Skeletal muscle cell (primary cell): ENCODE data around the gene TEX9.
"Not testable (repeated sequence)": the region's sequence is repeated elsewhere in the genome, so short reads cannot be mapped to it uniquely, and the experiment has no call there.

Experiments
- DNase-seq: peaks from one replicate; pipeline ENCODE4 v3.0.0-alpha.2; 2010; ENCODE audit warnings: low read depth
- H3K4me3 ChIP-seq: 2 replicates; pipeline ENCODE4 v1.5.1; 2011; ENCODE audit warnings: low read depth, mild to moderate bottlenecking, control low read depth, low read length, moderate library complexity

TEX9 gene

DNA sequence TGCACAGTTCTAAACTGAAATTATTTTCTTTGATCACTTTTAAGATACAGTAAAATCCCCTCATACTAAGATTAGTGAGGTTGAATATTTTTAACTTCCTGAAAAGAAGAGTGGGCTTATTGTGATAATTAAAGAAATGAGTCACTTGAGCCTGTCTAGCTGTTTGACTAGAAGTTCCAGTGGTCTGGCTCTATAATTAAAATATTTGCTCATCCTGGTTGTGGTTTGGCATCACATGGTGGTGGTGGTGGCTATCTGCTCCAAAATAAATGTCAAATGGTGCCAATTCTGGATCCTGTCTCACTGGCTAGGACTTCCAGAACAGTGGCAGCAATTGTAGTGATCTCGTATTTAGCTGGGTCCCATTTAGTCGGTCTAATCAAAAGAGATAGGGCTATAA lies 8.6 kb upstream of the TEX9 start:
- no peak for DNase-seq
- no peak overlapping the region for H3K4me3 ChIP-seq

- no peak overlapping the region for H3K4me3 ChIP-seq
- DNase-seq: no peak
These were observed 6.6 kb upstream of the TEX9 start for GRCh38 chr15:56358604-56359003.

DNA sequence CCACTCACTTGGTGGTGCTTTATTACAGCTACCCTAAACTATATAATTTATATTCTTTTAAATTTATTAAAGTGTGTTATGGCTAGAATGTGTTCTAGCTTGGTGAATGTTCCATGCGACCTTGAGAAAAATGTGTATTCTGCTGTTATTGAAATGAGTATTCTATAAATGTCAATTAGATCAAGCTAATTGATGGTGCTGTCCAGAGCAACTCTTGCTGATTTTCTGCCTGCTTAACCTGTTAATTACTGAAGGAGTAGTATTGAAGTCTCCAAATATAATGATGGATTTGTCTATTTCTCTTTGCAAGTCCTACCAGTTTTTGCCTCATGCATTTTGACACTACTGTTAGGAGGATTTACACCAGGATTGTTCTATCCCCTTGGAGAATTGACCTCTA lies 3.2 kb upstream of the TEX9 start:
- H3K4me3 ChIP-seq: no peak overlapping the region

GRCh38 chr15:56366211-56366610 lies 985 bp downstream of the TEX9 start:
- no peak for DNase-seq
- H3K4me3 ChIP-seq: peak overlapping the region; percentile 90

More for the DNA sequence above, 3.2 kb upstream of the TEX9 start:
- no peak for DNase-seq

GRCh38 chr15:56367156-56367555 lies 1.9 kb downstream of the TEX9 start:
- no peak overlapping the region for H3K4me3 ChIP-seq
- DNase-seq: no peak

DNA sequence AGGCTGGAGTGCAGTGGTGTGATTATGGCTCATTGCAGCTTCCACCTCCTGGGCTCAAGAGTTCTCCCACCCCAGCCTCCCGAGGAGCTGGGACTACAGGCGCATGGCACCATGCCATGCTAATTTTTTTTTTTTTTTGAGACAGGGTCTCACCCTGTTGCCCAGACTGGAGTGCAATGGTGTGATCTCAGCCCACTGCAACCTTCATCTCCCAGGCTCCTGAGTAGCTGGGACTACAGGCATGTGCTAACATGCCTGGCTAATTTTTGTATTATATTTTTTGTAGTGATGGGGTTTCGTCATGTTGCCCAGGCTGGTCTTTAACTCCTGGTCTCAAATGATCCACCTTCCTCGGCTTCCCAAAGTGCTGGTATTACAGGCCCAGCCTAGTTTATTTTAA lies 4.0 kb downstream of the TEX9 start:
- H3K4me3 ChIP-seq: no peak overlapping the region
- no peak for DNase-seq

GRCh38 chr15:56371495-56372147 lies 6.4 kb downstream of the TEX9 start:
- H3K4me3 ChIP-seq: no peak overlapping the region
- DNase-seq: no peak

- not testable (repeated sequence) for H3K4me3 ChIP-seq, DNase-seq
These were observed 9.5 kb downstream of the TEX9 start for GRCh38 chr15:56374693-56375092.

- not testable (repeated sequence) for DNase-seq, H3K4me3 ChIP-seq
These were observed 12.6 kb downstream of the TEX9 start for GRCh38 chr15:56377822-56378221.

GRCh38 chr15:56383010-56383409 lies 17.8 kb downstream of the TEX9 start:
- no peak for DNase-seq
- H3K4me3 ChIP-seq: no peak overlapping the region

GRCh38 chr15:56385908-56386307 lies 20.7 kb downstream of the TEX9 start:
- no peak overlapping the region for H3K4me3 ChIP-seq
- no peak for DNase-seq

GRCh38 chr15:56390739-56391267 lies 25.6 kb downstream of the TEX9 start:
- H3K4me3 ChIP-seq: no peak overlapping the region
- DNase-seq: peak; percentile 1

GRCh38 chr15:56393277-56393676 lies 28.1 kb downstream of the TEX9 start:
- no peak overlapping the region for H3K4me3 ChIP-seq
- no peak for DNase-seq

GRCh38 chr15:56394909-56395308 lies 29.7 kb downstream of the TEX9 start:
- H3K4me3 ChIP-seq: no peak overlapping the region
- DNase-seq: no peak

DNA sequence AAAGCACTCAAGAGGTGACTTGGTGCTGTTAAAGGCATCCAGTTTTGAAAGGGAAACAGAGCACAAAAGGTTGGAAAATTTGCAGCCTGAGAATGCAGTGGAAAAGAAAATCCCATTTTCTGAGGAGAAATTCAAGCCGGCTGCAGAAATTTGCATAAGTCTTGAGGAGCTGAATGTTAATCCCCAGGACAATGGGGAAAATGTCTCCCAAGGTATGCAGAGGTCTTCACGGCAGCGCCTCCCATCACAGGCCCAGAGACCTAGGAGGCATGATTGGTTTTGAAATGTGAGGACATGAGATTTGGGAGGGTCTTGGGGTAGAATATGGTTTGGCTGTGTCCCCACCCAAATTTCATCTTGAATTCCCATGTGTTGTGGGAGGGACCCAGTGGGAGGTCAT lies 32.1 kb downstream of the TEX9 start:
- DNase-seq, H3K4me3 ChIP-seq: not testable (repeated sequence)

DNA sequence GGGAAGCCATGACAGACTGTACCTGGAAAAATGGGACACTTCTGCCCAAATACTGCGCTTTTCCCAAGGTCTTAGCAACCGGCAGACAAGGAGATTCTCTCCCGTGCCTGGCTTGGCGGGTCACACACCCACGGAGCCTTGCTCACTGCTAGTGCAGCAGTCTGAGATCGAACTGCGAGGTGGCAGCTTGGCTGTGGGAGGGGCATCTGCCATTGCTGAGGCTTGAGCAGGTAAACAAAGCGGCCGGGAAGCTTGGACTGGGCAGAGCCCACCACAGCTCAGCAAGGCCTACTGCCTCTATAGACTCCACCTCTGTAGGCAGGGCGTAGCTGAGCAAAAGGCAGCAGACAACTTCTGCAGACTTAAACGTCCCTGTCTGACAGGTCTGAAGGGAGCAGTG lies 34.0 kb downstream of the TEX9 start:
- not testable (repeated sequence) for DNase-seq, H3K4me3 ChIP-seq

DNA sequence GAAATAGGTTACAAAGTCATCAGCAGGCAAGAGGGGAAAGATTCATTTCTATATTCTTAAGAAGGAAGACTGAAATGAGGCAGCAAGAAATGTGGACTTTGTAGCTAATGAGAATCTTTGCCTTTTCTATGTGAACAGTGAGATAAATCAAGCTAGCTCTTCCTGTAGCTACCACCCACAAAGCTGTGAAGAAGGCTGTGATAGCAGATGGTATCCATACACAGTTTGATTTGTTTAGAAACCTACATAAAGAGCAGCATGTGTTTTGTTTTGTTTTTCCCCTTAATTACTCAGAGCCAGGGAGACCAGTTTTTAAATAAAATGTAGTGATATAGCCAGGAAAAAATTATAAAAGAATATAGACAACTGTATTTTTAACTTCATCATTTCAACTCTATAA lies 45.5 kb downstream of the TEX9 start:
- DNase-seq: no peak
- H3K4me3 ChIP-seq: no peak overlapping the region

DNA sequence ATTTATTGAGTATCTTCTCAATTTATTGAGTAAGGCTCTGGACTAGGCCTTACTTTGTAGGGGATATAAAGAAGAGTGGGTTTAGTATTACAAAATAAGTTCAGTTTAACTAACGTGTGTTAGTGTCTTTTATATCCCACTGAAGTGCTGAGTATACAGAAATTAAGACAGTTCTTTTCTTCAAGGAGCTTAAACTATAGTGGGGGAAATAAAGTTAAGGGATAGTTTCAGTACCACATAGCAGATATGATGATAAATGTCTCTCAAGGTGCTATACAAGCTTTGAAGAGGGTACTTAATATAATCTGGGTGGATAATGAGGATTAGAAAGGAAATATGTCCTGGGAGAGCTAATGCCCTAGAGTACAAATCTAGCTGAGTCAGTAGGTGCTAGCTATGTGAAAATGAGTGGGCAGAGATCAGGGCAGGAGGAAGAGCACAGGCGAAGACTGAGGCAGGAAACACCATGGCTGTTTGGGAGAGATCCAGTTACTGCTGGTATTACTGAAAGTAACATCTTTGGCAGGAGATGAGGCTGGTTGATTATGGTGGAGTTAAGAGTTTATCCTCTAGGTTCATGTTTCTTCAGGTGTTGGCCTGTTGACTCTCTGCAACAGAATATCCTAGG lies 46.0 kb downstream of the TEX9 start:
- no peak overlapping the region for H3K4me3 ChIP-seq
- DNase-seq: peak; percentile 4

- not testable (repeated sequence) for H3K4me3 ChIP-seq, DNase-seq
These were observed 48.0 kb downstream of the TEX9 start for GRCh38 chr15:56413114-56413733.

DNA sequence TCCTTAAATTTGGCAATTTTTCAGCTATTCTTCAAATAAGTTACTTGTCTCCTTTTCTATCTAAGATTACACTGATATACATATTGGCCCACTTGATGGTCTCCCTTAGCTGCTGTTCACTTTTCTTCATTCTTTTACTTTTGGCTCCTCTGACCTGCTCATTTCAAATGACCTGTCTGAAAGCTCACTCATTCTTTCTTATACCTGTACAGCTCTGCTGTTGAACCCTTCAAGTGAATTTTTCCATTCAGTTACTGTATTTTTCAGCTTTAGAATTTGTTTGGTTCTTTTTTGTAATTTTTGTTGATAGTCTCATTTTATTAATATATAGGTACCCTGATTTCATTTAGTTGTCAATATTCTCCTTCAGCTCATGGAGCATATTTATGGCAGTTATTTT lies 60.0 kb downstream of the TEX9 start:
- no peak for DNase-seq
- H3K4me3 ChIP-seq: no peak overlapping the region

DNA sequence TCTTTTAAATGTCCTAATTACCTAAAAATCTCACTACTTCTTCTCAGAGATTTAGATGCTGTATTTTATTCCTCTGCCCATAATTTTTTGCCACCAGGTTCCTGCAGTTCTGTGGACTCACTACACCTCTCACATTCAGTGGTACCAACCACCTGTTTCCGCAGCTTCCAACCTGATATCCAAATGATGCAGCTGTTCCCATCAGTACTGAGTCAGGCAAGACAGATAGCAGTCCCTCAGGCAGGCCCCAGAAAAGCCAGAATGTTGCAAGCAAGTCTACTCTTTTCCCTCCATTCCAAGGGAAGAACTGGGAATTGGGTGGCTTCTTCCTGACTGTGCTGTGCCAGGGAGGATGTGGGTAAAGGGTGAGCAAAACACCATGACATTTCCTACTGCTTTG lies 60.8 kb downstream of the TEX9 start:
- no peak for DNase-seq
- H3K4me3 ChIP-seq: no peak overlapping the region
